GM12801 (cell line): Measurements from ENCODE around the gene ZNF385B.

Experiments used
- TF ChIP-seq, protein P1 (sequence below): IDR thresholded peaks from one replicate; pipeline ENCODE4 v1.5.1; 2011; ENCODE audit warnings: control low read depth; ENCODE audit not compliant: insufficient read length; ENCODE audit errors: extremely low read depth

Gene ZNF385B

DNA sequence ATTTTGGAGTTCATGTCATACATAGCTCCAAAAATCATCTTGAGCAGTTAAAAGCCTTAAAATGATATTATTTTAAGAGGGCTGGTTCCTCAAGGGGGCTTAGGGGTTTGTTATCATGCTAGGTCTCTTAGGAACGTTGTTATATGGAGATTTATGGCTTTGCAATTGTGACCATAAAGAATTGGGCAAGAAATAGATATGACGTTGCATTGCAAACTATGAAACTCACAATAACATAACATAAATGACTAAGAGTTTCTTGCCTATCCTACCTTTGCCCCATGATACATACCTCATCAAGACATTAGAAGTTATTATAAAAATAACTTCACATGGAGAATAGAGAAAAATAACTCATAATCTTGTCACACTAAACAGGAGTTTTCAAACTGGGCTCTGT, 390.4 kb downstream of the ZNF385B start:
- TF ChIP-seq, protein P1, sequence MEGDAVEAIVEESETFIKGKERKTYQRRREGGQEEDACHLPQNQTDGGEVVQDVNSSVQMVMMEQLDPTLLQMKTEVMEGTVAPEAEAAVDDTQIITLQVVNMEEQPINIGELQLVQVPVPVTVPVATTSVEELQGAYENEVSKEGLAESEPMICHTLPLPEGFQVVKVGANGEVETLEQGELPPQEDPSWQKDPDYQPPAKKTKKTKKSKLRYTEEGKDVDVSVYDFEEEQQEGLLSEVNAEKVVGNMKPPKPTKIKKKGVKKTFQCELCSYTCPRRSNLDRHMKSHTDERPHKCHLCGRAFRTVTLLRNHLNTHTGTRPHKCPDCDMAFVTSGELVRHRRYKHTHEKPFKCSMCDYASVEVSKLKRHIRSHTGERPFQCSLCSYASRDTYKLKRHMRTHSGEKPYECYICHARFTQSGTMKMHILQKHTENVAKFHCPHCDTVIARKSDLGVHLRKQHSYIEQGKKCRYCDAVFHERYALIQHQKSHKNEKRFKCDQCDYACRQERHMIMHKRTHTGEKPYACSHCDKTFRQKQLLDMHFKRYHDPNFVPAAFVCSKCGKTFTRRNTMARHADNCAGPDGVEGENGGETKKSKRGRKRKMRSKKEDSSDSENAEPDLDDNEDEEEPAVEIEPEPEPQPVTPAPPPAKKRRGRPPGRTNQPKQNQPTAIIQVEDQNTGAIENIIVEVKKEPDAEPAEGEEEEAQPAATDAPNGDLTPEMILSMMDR, result no peak

DNA sequence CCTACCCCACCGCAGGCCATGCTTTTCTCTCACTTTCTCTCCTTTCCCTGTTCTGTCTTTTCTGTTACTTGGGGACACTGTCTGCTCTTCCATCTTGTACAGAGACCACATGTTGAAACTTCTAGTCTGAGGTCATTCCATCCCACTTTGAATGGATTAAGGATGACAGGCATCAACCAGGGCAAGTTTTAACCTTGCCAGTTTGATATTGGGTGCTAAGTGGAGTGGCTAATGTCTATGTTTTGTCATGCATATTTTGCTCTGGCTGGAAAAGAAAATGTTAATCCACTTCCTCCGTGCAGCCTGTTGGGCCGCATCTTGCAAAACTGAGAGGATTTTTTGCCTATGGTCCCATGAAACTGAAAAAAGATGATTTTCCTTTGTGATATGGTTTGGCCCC, 391.3 kb downstream of the ZNF385B start:
- TF ChIP-seq, protein P1, result no peak

DNA sequence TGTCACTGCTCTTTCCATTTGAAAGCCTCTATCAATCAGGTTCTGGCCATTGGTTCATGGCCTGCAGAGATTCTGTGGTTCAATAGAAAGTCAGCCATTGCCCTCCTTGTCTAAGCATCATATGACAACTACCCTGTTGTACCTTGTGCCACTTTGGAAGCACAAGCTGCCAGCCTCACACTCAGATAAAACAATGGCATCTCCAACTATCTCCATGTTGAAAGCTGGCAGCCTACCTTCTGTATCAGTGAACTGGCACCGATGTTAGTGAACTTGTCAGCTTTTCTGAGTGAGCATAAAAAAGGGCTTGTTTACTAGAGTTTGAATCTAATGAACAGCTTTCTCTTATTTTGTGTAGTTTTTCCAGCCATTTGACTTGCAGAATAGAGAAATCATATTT, 393.5 kb downstream of the ZNF385B start:
- TF ChIP-seq, protein P1, result no peak

- TF ChIP-seq, protein P1, result no peak
Observed at GRCh38 chr2:179467111-179467510, 394.3 kb downstream of the ZNF385B start.

DNA sequence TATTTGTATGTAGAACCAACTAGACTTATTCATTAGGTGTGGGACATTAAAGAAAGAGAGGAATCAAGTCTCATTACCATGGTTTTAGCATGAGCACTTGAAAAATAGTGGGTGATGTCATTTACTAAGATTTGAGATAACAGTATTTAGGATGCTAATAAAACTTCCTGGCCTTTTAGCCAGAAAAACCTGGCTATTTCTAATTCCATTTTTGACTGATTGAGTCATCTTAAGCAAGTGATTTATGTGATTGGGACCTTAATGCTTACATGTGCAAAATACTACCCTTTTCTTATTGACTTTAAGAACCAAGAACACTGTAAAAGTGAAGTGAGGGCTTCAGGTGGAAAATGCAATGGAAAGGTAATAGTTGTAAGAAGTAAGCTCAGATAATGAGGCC, 400.0 kb downstream of the ZNF385B start:
- TF ChIP-seq, protein P1, result no peak

- TF ChIP-seq, protein P1, result no peak
Observed at GRCh38 chr2:179460181-179460929, 401.1 kb downstream of the ZNF385B start.

- TF ChIP-seq, protein P1, result no peak
Observed at GRCh38 chr2:179455824-179456223, 405.6 kb downstream of the ZNF385B start.
